ENCODE data around the gene SMIM7.

The SMIM7 gene

DNA sequence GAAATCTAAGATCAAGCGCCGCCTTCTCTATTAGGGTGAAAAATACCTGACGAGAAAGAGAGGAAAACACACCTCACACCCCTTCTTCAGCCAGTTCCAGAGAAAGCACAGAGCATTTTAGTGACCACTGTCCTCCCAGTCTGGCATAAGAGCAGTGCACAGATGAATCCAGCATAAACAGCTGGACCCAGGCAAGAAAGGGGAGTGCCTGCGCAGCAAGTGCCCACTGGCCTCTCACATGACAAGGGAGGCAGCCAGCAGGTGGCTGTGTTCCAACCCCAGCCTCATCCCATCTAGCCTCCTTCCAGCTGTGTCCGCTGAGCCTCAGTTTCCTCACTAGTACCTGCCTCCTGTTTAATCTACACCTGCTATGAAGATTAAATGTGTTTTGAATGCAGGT lies 39.9 kb downstream of the SMIM7 start:
- no peak for DNase-seq

DNA sequence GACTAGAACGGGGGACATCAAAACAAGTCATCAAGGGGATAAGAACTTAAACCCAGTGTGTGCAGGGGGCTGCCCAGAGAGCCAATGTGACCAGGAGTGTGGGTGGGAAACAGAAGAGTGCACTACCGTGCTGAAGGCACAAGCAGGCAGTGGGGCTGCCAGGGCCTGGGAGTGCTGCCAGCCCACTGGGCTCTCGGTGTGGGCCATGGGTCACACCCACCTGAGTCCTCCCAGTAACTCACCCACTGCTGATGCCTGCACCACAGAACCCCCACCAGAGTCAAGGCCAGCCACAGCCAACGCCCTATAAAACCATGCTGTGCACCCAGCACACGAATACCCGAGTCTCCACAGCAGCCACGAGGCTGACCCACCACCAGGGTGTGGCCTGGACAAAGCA lies 40.5 kb downstream of the SMIM7 start:
- DNase-seq: no peak

DNA sequence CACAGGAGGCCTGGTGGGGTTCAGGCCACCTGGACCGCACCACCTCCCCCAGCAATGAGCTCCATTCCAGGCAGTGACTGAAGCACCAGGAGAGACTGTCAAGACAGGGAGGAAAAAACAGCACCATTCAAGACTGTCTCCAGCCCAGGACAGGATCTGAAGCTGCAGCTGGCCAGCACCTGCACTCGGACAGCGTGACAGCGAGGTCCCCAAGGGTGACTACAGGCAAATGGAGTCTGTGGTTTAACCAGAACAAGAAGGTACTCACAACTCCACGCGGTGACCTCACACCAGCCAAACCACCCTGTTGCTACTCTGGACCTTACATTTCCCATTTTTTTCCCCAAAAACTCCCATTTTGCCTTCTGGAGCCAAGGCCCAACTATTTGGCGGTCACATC lies 41.7 kb downstream of the SMIM7 start:
- DNase-seq: no peak

DNA sequence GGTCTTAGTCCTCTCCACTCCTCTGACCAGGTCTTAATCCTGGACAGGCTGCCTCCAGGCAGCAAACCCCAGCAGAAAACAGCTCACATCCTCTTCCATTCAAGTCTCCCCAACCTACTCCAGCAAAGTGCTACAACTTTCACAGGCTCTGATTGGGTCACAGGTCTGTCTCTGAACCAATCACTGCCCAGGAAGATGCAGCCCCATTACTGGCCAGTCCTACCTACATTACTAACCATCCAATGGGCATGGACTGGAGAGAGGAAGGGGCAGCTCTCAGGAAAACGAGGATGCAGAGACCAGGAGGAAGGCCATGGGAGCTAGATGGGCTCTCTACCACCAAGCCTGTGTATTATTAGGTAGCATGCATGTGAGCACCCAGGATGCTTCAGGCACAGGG lies 44.1 kb downstream of the SMIM7 start:
- DNase-seq: no peak

DNA sequence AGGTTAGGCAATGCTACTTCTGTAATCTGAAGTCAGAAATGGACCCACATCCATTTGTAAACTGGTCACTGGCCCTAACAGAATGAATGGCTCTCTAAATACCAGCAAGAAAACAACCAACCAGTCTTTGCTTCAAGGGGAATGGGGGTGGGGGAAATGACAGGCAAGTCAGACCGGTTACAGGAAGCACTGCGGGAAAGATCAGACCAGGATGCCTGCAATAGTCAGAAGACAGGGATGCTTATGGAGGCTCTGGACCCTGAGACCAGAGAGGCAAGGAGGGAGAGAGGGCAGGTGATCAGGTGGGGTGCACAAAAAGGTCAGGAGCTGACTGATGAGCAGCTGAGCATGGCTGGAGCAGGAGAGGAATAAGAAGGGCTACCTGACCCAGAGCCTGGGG lies 45.0 kb downstream of the SMIM7 start:
- DNase-seq: no peak

DNA sequence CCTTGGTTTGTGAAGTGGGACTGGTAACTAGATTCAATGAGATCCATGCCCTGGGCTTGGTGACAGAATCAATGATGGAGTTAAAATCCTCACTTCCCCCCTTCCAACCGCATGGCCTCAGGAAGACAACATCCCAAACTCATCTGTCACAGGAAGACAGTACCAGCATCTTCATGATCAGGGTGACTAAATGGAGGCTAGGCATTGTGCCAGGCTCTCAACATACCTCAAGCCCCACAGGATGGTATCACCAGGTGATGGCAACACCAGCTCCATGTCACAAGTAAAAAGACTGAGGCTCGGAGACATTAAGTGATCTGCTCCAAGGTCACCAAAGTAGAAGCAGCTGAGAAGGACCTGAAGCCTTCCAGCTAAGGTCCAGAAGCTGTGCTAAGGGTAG lies 46.1 kb downstream of the SMIM7 start:
- DNase-seq: no peak

DNA sequence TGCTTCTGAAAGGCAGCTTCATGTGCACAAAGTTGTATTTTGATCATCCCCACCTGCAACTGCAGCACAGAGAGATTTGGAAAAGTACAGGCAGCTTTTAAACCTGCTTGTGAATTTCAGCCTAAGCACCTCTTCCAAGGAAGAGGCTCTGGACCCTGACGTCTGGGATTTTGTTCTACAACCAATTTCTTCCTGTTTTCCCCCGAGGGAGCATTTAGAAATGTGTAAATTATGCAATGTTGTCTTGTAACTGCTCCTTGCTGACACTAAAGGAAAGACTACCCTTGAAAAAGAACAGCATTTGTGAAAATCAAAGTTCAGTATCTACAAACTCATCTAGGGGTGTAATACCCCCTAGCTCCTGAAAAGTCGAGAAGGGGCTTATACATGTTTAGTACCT lies 47.3 kb downstream of the SMIM7 start:
- DNase-seq: no peak

DNA sequence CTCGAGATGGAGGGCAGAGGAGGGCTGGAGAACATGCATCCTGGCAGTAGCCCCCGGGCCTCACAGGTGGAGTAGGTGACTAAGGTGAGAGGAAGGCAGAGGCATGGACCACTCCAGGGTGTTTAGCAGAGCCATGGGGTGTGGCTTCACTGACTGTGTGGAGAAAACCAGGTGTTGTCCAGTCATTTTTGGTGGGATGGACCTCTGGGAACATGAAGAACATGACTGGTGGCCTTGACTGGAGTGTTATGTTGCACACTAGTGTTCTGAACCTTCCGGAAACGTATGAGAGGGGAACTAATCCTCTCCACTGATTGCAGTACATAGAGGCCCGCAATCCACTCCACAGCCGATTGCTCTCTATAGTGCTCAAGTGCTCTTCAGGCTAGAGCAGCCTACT lies 48.8 kb downstream of the SMIM7 start:
- no peak for DNase-seq

DNA sequence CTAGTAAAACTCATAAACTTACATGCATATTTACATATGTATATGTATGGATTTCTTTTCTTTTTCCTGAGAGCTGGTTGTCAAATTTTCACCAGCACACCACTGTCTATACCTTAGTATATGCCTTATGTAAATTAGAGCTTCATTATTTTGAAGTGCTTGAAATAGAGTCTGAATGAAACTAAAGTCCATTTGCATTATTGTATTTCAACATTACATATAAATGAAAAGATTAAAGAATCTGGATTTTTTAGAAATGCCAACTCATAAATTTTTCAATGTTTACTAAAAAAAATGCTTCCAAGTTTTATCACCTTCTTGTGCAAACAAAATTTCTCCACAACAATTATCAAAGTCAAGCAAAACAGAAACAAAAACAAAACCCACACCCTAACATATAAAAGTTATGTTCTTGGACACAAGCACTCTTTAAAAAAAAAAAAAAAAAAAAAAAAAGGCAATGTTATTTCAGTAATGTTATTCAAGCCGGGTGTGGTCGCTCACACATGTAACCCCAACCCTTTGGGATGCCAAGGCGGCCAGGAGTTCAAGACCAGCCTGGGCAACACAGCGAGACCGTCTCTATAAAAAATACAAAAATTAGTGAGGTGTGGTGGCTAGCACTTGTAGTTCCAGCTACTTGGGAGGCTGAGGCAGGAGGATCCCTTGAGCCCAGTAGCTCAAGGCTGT lies 50.3 kb downstream of the SMIM7 start:
- DNase-seq: no peak

DNA sequence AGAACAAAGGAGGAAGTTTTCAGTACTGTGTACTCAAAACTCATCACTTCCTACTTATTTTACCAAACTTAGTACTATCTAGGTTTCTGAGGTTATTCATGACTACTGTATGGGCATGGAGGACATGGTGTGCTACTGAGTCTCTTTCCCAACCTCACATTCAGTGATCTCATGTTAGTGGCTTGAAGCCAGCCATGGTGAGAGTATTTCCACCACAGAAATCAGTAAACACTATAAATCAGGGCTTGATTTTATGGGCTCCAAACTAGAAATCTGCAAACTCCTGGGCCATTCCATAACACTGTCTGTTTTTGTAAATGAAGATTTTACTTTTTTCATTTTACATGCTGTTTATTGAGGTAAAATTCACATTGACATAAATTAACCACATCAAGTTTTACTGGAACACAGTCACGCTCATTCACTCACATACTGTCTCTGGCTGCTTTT lies 51.6 kb downstream of the SMIM7 start:
- DNase-seq: no peak

DNA sequence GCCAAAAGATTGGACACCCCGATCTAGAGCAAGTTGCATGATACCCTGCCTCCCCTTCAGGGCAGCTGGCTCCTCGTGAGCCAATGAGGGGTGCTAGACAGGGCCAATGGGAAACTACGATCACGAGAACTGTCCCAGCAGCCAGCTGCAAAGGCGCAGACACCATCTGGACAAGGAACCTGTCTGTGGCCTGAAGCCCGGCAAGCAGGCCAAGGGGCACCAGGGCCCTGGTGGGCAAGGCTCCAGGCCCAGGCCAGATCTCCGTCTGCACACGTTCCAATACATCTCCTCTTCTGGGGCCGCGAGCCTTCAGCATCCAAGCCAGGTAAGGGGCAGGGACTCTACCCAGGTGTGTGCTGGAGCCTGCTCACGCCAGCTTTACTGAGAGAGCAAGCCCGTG lies 52.1 kb downstream of the SMIM7 start:
- no peak for DNase-seq

DNA sequence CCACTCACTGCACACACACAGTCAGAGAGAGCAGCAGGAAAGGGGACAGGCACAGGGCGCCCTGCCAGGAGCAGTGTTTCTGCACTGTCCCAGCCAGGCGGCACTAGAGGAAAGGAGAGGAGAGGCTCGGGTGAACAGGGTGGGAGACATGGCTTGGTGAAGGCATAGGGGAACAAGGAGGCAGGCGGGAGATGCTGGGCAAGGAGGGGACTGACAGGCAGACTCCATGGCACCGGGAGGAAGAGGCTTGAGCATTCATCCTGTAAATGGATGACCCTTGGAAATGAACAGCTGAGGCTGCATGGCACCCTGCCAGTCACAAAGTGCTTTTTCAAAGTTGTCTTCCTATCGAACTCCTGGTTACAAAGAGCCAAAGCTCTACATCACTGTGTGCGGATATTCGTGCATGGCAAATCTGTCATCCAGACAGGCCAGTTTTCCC lies 54.4 kb downstream of the SMIM7 start:
- no peak for DNase-seq

DNA sequence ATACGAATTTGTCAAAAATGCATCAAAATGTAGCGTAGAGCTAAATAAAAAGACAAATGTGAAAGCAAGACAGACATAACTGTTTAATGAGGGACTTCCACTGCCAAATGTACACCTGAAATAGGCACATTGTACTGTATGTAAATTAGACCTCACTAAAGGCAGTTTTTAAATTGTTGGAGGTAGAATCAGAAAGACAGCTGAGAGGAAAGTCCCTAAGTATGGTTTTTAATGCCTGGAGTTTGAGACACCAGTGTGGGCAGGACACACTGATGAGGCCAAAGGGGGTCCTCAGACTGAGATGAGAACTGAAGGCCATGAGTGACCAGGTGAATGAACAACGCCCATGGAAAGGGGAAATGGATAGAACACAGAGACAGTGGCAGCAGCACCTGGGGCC lies 54.8 kb downstream of the SMIM7 start:
- no peak for DNase-seq

DNA sequence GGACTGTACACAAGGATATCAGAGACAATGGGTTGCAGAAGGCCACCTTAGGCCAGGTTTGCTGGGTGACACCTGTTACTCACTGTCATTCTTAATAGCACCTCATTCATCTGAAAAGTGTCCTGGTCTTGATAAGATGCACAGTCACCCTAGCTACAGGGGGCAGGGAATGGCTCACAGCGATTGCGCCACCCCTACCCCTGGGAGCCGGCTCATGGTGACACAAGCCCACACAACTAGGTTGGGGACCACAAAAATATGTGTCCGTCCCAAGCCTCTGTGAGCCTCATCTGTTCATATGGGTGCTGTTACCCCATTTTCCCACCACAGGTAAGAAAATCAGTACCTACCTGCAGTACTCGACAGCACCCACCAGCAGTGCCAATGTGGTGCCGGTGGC lies 55.3 kb downstream of the SMIM7 start:
- no peak for DNase-seq

DNA sequence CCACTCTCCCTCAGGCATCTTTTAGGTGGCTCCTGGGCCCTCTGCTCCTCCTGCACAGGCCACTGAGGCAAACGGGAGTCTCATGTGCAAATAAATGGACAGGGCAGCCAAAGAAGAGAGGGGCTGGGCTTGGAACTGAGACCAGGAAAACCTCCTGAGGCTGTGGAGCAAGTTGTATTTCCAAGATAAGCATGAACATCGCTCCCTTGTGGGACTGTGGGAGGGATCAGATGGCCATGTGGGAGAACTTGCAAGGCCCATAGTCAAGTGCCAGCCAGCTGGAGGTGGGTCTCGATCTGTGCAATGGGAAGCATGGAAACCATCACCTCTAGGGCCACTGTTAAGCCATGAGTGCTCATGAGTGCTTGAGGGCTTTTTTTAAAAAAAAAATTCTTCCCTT lies 56.9 kb downstream of the SMIM7 start:
- DNase-seq: no peak

DNA sequence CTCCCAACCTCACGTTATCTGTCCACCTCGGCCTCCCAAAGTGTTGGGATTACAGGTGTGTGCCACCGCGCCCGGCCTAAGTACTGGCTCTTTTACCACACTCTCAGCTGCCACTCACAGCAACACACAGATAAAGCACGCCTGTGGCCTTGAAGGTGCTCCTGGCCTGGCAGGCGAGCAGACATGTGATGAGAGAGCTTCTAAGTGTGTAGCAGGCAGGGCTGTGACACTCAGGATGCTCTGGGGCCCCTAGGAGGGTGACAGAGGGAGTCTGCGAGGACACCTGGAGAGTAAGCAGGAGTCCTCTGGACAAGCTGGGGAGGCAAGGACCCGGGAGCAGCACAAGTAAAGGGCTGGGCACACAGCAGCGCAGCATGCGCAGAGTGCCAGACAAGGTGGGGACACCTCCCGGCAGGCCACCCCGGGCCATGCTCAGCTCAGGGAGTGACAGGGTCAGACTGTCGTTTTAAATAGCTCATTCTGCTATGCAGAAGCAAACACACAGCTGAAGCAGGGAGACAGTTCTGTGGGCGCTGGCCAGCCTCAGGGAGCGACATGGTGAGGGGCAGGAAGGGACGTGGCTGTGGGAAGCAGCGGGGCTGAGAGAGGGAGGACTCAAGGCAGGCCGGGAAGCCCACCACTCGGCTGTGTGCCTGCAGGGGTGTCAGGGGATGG lies 58.4 kb downstream of the SMIM7 start:
- DNase-seq: no peak

DNA sequence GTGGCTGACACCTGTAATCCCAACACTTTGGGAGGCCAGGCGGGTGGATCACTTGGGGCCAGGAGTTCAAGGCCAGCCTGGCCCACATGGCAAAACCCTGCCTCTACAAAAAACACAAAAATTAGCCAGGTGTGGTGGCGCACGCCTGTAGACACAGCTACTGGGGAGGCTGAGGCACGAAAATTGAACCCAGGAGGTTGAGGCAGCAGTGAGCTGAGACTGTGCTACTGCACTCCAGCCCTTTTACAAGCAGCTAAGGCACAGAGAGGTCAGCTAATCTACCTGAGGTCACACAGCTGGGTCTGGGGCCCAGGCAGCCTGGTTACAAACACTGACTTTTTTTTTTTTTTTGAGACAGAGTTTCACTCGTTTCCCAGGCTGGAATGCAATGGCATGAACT lies 59.1 kb downstream of the SMIM7 start:
- DNase-seq: no peak

DNA sequence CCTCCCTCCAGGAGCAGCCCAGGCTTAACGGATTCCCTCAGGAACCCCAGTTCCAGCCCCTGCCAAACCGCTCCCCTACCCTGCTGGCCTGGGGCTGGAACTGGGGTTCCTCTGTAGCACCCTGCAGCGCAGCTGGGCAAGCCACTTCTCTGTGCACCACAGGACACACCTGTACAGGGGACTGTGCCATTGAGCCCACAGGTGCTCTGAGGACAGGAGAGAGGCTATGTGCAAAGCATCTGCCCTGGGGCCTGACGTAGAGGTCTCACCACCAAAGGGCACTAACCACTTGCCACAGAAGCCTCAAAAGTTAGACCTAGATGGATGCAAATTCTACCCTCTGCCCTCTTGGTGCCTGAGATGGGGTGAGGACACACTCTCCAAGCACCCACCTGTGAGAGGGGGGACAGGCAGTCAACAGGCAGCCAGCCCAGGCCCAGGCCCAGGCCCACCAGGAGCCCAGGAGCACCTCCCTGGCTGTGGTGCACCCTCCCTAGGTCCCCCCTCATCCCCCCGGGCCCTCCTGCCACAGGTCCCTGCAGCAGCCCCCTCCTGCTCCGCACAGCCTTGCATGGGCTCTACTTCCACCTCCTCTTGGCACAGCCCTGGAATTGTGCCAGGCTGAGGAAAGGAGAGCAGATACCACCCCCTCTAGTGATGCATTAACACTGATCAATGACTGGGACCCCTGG lies 60.1 kb downstream of the SMIM7 start:
- no peak for DNase-seq

DNA sequence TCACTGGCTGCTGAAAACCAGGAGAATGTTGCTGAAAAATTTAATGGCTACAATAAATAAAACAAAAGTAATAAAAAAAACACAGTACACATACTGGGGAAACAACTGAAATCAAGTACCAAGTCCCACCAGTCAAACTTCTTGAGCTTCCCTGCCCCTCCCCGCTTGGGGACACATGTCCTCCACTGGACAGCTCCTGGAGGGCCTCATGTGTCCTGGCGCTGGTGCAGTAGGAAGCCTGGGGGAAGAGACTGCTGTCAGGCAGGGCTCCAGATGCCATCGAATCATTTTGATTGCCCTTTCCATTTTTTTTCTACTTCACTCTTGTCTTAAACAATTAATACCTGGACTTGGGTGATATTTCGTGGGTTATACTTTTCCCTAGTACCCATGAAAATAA lies 61.1 kb downstream of the SMIM7 start:
- no peak for DNase-seq

DNA sequence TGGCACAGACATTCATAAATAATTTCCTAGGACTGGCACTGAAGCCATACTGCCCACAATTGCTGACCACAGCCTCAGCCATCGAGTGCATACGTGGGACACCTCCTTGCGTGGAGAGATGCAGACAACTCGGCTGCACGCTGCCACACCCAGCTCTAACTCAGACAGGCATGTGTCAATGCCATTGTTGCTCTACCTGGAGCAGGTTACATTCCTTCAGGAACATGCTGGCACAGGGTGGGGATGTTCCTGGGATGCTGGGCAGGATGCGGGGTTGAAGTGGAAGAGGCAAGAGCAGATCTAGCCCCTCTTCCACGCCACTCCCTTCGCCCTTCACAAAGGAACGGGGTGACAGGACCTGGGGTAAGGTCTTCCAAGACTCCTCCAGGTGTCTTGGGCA lies 63.5 kb downstream of the SMIM7 start:
- no peak for DNase-seq
